ENCODE data around the gene ADAM8.

GRCh38 chr10:133276435-133277201, at the start of gene ADAM8:
- TF ChIP-seq EP300 (IDR thresholded peaks at IDR 0.05; ENCODE audit: borderline replicate concordance) (no peak), TEAD4 (IDR thresholded peaks at IDR 0.05) (no peak), CREB1 (IDR thresholded peaks at IDR 0.05; ENCODE audit: low read depth) (no peak), CEBPB (IDR thresholded peaks at IDR 0.05) (no peak), YY1 (IDR thresholded peaks at IDR 0.05; ENCODE audit: low read depth) (no peak), REST (IDR thresholded peaks at IDR 0.05; ENCODE audit: low read depth) (no peak), MAX (IDR thresholded peaks at IDR 0.05) (peak; percentile 81), RAD21 (IDR thresholded peaks at IDR 0.05; ENCODE audit: low read depth) (no peak), FOXM1 (IDR thresholded peaks at IDR 0.05; ENCODE audit: borderline replicate concordance, low read depth) (no peak), ZBTB7A (IDR thresholded peaks at IDR 0.05; ENCODE audit: low read depth) (peak; percentile 50; the same call in 1 of the 2 replicates), TAF1 (IDR thresholded peaks at IDR 0.05; ENCODE audit: low read depth) (no peak), TCF12 (IDR thresholded peaks at IDR 0.05; ENCODE audit: low read depth) (no peak), EGR1 (IDR thresholded peaks at IDR 0.05) (no peak)

Data from Ishikawa (cell line).